GM19467 (cell line): Measurements from ENCODE around the gene DHX34.
"Not testable (repeated sequence)": the region's sequence is repeated elsewhere in the genome, so short reads cannot be mapped to it uniquely, and the experiment has no call there.

ENCODE experiments used
- ATAC-seq: cut with Tn5 transposase; IDR thresholded peaks from one replicate; pipeline ENCODE4 v1.9.1; 2021; ENCODE audit warnings: mild to moderate bottlenecking, moderate library complexity; ENCODE audit not compliant: unreplicated experiment

DHX34 gene

DNA sequence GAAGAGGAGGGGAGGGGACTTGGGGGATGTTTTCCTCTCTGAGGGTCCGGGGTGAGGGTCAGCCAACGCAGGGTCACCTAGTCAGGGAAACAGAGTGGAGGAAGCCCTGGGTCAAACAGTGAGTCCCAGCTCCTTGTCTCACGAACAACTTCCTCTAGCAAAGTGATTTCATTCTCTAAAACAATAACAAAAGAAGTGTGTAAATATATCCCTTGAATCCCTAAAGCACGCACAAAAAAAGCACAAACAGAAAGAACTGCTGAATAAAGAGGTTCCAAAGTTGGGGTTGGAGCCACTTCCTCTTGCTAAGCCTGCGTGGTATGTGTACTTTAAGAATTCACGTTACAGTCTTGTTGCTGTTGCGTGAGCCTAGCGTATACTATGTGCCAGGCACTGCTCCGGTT is 18.6 kb upstream of the DHX34 start:
- no peak for ATAC-seq

DNA sequence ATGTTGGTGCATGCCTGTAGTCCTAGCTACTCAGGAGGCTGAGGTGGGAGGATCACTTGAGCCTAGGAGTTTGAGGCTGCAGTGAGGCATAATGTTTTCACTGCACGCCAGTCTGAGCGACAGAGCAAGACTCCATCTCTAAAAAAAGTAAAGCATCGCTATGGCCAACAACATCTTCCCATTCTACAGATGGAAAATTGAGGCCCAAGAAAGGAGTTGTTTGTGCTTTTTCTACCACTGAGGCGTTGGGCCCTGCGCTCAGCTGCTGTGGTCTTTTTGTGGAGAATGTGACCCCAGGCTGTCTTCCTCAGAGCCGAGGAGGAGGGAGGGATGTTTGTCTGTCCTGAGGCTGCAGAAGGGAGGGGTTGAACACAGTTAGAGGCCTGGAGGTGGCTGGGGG is 17.6 kb upstream of the DHX34 start:
- ATAC-seq = no peak

DNA sequence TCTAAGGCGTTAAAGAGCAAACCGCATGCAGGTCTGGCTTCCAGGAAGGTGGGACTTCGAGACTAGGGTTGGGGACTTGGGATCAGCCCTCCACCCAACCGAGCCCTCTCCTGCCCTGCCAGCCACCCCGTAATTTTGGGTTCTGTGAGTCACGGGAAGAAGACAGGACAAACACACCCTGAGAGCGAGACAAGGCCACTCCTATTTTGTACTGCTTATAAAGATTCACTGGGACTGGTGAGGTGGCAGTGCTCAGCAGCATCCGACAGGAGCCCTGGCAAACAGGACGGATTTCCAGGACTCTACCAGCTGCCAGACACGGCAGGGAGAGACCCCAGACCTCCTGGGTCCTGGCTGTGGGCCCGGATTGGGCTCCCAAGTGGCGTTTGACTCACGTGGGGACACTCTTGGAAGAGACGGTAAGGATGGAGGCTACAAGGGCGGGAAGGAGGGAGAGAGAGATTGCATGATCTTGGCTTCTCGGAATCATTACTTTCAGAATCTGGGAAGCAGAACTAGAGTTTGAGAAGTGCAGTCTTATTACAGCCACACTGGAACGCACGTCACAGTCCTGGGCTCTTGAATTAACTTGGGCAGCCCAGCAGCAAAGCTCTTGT is 17.1 kb upstream of the DHX34 start, which contains the start of gene C5AR2:
Gene C5AR2 (plus strand): TSS at position 245 of the 617 bp plus-strand sequence. CDS start 8,625 bp downstream, outside the sequence.
- no peak for ATAC-seq

DNA sequence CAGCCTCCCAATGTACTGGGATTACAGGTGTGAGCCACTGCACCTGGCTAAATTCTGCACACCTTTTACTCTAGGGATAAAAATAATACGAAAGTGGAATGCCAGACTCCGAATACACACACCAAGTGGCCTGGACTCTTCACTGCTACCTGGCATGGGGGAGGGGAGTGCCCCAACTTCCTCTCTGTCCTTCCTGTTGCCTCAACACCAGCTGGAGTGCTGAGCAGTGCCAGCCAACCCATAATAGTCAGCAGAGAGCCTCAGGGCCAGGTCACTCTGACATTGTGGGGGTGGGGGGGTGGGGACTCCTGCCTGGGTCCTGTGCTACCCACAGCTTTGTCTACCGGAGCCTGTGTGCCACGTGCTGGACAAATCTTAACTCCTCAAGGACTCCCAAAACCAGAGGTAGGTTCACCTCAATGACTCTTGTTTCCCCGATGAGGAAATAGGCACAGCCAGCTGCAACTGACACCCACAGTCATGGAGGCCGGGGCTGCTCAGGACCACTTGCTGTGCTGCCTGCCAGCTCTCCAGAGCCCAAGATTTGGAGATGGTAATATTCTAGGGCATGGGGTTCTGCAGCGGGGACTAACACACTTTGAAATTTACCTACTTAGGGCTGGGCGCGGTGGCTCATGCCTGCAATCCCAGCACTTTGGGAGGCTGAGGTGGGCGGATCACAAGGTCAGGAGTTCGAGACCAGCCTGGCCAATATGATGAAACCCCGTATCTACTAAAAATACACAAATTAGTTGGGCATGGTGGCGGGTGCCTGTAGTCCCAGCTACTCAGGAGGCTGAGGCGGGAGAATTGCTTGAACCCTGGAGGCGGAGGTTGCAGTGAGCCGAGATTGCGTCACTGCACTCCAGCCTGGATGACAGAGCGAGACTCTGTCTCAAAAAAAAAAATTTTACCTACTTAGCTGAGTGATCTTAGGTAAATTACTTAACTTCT is 12.1 kb upstream of the DHX34 start:
- ATAC-seq = not testable (repeated sequence)

DNA sequence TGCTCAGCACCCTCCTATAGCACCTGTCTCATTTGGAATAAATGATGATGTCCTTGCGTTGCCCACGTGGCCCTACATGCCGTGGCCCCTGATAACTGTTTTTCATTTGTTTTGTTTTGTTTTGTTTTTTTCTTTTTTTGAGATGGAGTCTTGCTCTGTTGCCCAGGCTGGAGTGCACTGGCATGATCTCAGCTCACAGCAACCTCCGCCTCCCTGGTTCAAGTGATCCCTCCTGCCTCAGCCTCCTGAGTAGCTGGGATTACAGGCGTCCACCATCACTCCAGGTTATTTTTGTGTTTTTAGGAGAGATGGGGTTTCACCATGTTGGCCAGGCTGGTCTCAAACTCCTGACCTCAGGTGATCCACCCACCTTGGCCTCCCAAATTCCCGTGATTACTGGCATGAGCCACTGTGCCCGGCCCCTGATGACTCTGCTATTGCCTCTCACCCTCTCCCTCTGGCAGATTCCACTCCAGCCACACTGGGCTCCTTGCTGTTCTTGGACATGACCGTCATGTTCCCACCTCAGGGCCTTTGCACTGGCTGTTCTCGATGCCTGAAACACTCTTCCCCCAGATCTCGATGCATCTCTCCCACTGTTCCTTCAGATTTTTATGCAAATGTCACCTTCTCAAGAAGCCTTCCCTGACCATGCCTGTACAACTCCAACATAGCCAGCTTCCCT is 9.8 kb upstream of the DHX34 start:
- no peak for ATAC-seq

DNA sequence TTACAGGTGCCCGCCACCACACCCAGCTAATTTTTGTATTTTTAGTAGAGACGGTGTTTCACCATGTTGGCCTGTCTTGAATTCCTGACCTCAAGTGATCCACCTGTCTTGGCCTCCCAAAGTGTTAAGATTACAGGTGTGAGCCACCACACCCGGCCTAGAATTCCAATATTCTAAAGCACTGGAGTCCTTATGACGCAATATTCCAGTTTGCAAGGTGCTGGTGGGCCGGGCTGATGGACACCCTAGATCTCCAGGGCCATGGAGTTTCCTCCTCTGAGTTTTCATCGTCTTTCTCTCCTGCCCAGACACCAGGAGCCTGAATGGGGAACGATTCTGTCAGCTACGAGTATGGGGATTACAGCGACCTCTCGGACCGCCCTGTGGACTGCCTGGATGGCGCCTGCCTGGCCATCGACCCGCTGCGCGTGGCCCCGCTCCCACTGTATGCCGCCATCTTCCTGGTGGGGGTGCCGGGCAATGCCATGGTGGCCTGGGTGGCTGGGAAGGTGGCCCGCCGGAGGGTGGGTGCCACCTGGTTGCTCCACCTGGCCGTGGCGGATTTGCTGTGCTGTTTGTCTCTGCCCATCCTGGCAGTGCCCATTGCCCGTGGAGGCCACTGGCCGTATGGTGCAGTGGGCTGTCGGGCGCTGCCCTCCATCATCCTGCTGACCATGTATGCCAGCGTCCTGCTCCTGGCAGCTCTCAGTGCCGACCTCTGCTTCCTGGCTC is 8.5 kb upstream of the DHX34 start:
- no peak for ATAC-seq

DNA sequence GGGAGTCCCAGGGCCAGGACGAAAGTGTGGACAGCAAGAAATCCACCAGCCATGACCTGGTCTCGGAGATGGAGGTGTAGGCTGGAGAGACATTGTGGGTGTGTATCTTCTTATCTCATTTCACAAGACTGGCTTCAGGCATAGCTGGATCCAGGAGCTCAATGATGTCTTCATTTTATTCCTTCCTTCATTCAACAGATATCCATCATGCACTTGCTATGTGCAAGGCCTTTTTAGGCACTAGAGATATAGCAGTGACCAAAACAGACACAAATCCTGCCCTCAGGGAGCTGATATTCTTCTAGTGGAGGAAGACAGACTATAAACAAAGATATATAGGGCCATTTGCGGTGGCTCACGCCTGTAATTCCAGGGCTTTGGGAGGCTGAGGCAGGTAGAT is 7.4 kb upstream of the DHX34 start:
- no peak for ATAC-seq

DNA sequence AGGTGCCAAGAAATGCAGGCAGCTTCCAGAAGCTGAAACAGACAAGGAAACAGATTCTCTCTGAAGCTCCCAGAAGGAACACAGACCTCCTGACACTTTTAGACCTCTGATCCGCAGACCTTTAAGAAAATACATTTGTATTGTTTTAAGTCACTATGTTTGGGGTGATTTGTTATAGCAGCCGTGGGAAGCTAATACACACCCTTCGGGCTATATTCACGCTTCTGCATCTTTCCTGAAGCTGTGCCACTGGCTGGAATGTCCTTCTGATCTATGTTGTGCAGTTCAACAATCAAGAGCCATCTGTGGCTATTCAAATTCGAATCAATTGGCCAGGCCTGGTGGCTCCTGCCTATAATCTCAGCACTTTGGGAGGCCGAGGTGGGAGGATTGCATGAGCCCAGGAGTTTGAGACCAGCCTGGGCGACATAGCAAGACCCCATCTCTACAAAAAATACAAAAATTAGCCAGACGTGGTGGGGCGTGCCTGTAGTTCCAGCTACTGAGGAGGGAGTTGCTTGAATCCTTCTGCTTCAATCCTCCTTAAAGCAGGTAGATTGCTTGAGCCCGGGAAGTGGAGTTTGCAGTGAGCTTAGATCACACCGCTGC is 5.8 kb upstream of the DHX34 start:
- ATAC-seq = no peak

DNA sequence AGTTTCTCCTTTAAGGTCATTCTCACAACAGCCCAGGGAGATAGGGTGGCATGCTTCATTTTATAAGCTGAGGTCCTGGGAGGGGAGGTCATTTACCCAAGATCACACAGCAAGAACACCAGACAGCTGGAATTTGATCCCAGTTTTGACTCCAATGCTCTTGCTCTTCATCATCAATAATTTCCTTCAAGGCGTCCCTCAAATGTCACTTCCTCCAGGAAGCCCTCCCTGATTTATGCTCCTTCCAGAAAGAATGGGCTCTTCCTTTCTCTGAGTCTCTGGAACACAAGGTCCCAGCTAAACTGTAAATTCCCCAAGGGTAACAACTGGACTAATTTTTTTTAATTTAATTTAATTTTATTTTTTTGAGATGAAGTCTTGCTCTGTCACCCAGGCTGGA is 4.7 kb upstream of the DHX34 start:
- no peak for ATAC-seq

DNA sequence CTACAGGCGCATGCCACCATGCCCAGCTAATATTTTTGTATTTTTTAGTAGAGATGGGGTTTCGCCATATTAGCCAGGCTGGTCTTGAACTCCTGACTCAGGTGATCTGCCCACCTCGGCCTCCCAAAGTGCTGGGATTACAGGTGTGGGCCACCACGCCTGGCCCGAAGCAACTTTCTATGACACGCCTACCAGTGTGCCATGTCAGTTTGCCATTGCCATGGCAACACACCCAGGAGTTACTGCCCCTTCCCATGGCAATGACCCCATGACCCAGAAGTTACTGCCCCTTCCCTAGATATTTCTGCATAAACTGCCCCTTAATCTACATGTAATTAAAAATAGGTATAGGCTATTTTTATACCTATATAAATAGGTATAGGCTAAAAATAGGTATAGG is 3.1 kb upstream of the DHX34 start:
- ATAC-seq = not testable (repeated sequence)

DNA sequence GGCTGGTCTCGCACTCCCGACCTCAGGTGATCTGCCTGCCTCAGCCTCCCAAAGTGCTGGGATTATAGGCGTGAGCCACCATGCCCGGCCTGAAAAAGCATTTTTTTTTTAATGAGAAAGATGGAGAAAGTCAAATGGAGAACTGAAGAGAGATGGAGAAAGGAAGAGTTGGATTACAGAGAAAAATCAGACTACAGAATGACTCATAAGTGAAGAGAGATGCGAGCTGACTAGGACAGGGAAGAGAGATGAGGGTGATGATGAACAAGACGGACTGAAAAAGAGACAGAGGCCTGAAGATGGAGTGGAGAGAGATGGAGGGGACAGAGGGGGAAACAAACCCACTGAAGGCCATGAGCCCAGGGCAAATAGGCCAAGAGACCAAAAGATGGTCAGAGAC is 1.5 kb downstream of the DHX34 start:
- no peak for ATAC-seq

DNA sequence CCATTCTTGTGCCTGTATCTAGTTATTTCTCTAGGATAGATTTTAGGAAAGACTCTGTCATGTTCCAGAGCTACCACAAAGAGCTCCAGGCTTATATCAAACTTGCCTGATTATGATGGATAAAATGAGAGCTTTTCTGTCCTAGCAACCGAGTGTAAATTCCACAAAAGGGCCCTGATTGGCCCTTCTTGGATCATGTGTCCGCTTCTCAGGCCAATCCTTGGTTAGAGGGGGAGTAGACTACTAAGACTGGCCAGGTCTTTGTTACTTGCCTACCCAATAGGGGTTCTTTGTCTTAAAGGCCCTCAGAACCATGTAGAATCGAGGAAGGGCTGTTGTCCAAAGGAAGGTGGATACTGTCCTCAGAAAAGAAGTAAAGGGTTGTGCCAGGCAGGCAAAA is 2.4 kb downstream of the DHX34 start:
- no peak for ATAC-seq

DNA sequence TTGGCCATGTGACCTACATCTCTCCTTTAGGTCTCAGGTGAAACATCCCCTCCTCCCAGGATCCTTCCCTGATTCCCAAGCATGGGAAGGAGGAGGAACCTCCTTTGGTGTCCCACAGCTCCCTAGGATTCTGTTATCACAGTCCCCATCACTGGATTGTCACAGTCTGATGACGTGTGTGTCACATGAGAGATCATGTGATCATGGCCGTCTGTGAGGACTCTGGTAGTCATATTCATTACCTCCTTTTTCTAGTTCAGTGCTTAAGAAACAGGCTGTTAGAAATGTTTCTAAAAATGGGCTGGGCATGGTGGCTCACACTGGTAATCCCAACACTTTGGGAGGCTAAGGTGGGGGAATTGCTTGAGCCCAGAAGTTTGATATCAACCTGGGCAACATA is 3.0 kb downstream of the DHX34 start:
- no peak for ATAC-seq

DNA sequence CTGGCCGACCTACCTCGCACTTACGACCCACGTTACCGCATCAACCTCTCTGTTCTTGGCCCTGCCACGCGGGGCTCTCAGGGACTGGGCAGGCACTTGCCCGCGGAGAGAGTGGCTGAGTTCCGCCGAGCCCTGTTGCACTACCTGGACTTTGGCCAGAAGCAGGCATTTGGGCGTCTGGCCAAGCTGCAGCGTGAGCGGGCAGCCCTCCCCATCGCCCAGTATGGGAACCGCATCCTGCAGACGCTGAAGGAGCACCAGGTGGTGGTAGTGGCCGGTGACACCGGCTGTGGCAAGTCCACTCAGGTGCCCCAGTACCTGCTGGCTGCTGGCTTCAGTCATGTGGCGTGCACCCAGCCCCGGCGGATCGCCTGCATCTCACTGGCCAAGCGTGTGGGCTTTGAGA is 4.2 kb downstream of the DHX34 start:
- ATAC-seq = no peak

DNA sequence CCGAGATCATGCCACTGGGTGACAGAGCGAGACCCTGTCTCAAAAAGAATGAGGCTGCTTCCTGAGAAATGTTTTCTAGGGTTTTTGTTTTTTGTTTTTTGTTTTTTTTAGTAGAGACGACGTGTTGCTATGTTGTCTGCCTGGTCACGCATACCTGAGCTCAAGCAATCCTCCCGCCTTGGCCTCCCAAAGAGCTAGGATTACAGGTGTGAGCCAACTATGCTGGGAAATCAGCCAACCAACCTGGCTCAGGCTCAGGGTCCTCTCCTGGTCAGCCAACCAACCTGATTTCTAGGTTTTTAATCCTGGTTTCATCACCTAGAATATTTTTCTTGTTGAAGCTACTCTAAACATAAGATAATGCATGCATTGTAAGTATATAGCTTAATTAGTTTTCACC is 7.8 kb downstream of the DHX34 start:
- no peak for ATAC-seq

DNA sequence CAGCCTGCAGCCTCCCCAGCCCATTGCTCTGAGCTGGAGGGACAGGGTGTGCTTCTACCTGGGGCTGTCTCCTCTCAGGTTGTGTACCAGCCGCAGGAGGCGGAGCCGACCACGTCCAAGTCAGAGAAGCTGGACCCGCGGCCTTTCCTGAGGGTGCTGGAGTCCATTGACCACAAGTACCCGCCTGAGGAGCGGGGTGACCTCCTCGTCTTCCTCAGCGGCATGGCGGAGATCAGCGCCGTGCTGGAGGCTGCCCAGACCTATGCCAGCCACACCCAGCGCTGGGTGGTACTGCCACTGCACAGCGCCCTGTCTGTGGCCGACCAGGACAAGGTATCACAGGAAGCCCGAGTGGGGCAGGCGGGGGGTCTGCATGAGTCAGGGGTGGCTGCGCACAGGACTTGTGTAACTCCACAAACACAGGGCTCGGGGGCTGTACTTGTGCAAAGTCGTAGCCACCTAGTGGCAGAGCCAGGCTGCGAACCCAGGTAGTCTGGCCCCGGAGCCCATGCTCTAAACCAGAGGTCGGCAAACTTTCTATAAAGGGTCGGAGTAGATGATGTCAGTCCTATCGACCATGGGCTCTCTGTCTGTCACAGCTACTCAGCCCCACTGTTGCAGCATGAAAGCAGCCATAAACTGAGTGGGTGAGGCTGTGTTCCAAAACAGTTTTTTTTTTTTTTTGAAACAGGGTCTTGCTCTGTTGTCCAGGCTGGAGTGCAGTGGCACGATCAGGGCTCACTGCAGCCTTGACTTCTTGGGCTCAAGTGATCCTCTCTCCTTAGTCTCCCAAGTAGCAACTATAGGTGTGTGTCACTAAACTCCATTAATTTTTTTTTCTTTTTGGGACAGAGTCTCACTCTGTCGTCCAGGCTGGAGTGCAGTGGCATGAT is 8.9 kb downstream of the DHX34 start:
- ATAC-seq = no peak

DNA sequence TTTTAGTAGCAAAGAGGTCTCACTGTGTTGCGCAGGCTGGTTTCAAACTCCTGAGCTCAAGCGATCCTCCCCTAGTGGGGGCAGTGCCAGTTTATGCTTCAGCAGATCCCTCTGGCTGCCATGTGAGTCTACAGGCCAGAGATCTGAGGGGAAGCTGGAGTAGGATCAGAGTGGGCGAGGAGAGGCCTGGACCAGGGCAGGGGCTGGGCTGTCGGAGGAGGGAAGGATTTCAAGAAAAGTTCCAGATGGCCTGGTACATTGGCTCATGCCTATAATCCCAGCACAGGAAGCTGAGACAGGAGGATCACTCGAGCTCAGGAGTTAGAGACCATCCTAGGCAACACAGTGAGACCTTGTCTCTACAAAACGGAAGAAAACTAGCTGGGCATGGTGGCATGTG is 9.8 kb downstream of the DHX34 start:
- ATAC-seq = no peak

DNA sequence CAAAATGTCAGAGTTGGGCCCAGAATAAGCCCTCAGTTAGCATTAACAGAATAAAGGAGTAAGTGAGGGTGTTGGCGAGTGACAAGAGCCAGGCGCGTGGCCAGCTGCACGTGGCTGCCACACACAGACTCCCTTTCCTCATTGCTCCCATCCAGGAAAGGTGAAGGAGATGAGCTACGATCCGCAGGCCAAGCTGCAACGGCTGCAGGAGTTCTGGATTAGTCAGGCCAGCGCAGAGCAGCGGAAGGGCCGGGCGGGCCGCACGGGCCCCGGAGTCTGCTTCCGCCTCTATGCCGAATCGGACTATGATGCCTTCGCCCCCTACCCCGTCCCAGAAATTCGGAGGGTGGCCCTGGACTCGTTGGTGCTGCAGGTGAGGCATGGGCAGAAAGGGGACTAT is 13.2 kb downstream of the DHX34 start:
- ATAC-seq = no peak

DNA sequence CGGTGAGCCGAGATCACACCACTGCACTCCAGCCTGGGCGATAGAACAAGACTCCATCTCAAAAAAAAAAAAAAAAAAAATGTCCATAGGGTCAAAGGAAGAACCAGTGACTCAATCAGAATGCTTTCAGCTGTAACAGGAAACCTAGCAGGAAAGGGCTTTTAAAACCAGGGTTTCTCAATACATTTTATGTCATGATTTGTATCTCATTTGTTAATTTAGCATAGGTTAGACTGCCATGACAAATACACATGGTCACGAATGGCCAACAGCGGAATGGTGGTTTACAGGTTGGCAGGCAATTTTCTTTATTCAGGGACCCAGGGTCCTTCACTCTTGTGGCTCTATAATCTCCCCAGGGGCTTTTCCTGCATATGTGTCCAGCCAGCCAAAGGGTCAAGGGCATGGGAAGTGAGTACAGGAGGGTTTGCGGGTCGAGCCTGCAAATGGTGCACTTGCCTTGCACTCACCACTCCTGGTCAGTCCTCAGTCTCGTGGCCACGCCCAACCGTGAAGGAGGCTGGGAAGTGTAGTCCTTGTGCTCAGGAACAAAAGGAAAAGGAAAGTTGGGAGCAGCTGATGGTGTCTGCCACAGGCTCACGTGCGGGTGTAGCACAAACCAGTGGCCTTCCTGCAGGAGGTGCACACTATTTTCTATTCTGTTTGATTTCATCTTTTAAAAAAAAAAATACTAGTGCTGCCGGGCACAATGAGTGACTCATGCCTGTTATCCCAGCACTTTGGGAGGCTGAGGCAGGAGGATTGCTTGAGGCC is 14.8 kb downstream of the DHX34 start:
- no peak for ATAC-seq
